ENCODE measurements around the gene MNX1.

MNX1 gene

GRCh38 chr7:157014635-157015555 lies 4.4 kb upstream of the MNX1 start:
- no peak for DNase-seq

- DNase-seq = no peak
Observed at GRCh38 chr7:157013602-157014549, 3.4 kb upstream of the MNX1 start.

- DNase-seq = no peak
Observed at GRCh38 chr7:157013101-157013500, 2.6 kb upstream of the MNX1 start.

GRCh38 chr7:157012113-157012547 lies 1.7 kb upstream of the MNX1 start:
- DNase-seq = no peak

GRCh38 chr7:157011333-157012112 lies 1.1 kb upstream of the MNX1 start:
- no peak for DNase-seq

GRCh38 chr7:157009778-157010587 lies 480 bp downstream of the MNX1 start:
- no peak for DNase-seq

- DNase-seq = no peak
Observed at GRCh38 chr7:157009170-157009777, 1.2 kb downstream of the MNX1 start.

GRCh38 chr7:157008206-157009169 lies 2.0 kb downstream of the MNX1 start:
- no peak for DNase-seq

GRCh38 chr7:157007470-157008066 lies 2.9 kb downstream of the MNX1 start:
- no peak for DNase-seq

GRCh38 chr7:157006829-157007469 lies 3.5 kb downstream of the MNX1 start:
- no peak for DNase-seq

- no peak for DNase-seq
Observed at GRCh38 chr7:157006205-157006747, 4.2 kb downstream of the MNX1 start.

- no peak for DNase-seq
Observed at GRCh38 chr7:157005456-157006204, 4.8 kb downstream of the MNX1 start.

GRCh38 chr7:157004521-157005455 lies 5.7 kb downstream of the MNX1 start:
- no peak for DNase-seq

GRCh38 chr7:157003756-157004520 lies 6.5 kb downstream of the MNX1 start:
- DNase-seq = no peak

GRCh38 chr7:157003445-157003755 lies 7.1 kb downstream of the MNX1 start:
- no peak for DNase-seq

GRCh38 chr7:157002819-157003421 lies 7.5 kb downstream of the MNX1 start:
- no peak for DNase-seq
